Lower leg skin (tissue), 4 donors: ENCODE data around the gene UFSP1. TPM values are rescaled to one million over a fixed set of nuclear protein-coding genes. Genes with fewer than 3 reads are reported as not detected.
A peak's percentile ranks its signal among the peaks of the same experiment; 100 is the strongest.

ENCODE experiments used
- DNase-seq, 2 donors: peaks; one replicate each; pipeline ENCODE4 v3.0.0-alpha.2; 2019; ENCODE audit warnings: low spot score in 2 of 2
- H3K4me3 ChIP-seq: fragments of 200-600 bp; sonication (generic); 2 replicates; pipeline ENCODE4 v1.5.1; 2017; ENCODE audit warnings: mild to moderate bottlenecking, low read depth; ENCODE audit not compliant: poor library complexity, severe bottlenecking
- POLR2A ChIP-seq, 2 donors: fragments of 450-650 bp; IDR thresholded peaks; one replicate each; pipeline ENCODE4 v1.6.1; 2016 to 2017; ENCODE audit warnings: antibody characterized with exemption in 2 of 2, mild to moderate bottlenecking in 1 of 2, moderate library complexity in 1 of 2
- WGBS, 2 donors: methylation state at CpG; one replicate each; pipeline ENCODE4 v1.1.5; 2018; 5-methylcytosine and 5-hydroxymethylcytosine counted together
- intact Hi-C: fragments of 100-400 bp; cut with DNase I; formaldehyde crosslinking; loops from one replicate; pipeline ENCODE4 v1.15.0; 2023; ENCODE audit warnings: low total_unique reads
- total RNA-seq, 4 donors: library from RNA; depleted of rRNA; stranded (reverse); fragments of >200 nt; gene quantifications; one replicate each; pipeline ENCODE4 v1.1.0, GENCODE V29; 2016
- TF ChIP-seq, protein P1 (sequence below), 3 donors: fragments of 450-650 bp; IDR thresholded peaks; one replicate each; pipeline ENCODE4 v1.5.1; 2016; ENCODE audit warnings: antibody characterized with exemption in 3 of 3, mild to moderate bottlenecking in 3 of 3, moderate library complexity in 2 of 3

UFSP1 gene
- total RNA-seq, 4 donors from 2014 or later, result 3.9 to 6.1 (median 5.2) TPM

DNA sequence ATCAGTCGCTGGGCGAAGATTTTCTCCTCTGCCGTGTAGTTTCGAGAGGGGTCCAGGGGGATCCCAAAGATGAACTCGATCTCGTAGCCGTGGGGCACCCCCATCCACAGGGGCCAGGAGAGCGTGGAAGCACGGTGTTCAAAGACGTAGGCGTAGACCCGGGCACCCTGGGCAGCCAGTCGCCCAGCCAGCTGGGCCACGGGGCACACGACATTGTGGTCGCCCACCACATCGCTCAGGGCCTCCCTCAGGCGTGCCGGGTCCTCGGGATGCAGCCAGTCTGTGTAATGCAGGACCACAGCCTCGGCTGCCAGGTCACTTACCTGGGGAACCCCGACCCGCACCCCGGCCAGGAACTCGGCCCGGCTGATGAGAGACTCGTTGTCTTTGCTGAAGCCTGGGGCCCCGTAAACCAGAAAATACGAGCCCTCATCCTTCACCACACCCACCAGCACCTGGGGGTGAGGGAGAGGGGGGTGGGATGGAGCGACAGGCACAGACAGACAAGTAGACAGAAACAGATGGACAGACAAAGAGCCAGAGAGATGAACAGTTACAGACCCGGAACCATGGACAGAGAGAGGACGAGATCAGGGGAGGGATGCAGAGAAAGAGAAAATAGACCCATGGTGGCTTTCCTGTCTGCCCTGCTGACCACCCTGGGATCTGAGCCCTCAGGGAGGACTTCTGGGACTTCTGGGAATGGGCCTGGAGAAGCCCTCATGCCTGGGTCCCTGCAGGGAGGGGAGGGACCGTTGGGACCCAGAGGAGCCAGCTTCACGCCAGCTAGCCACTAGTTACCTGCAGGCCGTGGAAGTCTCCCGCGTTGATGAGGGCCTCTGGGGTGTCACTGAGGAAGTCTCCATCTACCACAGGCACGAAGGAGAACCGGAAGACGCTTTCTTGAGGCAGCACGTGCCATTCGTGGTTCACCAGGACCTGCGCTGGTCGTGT is 3.1 kb upstream of the UFSP1 start:
- DNase-seq, result no peak
- intact Hi-C loops, result no loop called here
- 82% methylated on average over 42 to 44 of the region's 44 CpGs for WGBS, 2 donors
- TF ChIP-seq, protein P1, sequence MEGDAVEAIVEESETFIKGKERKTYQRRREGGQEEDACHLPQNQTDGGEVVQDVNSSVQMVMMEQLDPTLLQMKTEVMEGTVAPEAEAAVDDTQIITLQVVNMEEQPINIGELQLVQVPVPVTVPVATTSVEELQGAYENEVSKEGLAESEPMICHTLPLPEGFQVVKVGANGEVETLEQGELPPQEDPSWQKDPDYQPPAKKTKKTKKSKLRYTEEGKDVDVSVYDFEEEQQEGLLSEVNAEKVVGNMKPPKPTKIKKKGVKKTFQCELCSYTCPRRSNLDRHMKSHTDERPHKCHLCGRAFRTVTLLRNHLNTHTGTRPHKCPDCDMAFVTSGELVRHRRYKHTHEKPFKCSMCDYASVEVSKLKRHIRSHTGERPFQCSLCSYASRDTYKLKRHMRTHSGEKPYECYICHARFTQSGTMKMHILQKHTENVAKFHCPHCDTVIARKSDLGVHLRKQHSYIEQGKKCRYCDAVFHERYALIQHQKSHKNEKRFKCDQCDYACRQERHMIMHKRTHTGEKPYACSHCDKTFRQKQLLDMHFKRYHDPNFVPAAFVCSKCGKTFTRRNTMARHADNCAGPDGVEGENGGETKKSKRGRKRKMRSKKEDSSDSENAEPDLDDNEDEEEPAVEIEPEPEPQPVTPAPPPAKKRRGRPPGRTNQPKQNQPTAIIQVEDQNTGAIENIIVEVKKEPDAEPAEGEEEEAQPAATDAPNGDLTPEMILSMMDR (IDR thresholded peaks at IDR 0.05), result no peak
- no peak for TF ChIP-seq POLR2A (IDR thresholded peaks at IDR 0.05)
- no peak overlapping the region for H3K4me3 ChIP-seq

DNA sequence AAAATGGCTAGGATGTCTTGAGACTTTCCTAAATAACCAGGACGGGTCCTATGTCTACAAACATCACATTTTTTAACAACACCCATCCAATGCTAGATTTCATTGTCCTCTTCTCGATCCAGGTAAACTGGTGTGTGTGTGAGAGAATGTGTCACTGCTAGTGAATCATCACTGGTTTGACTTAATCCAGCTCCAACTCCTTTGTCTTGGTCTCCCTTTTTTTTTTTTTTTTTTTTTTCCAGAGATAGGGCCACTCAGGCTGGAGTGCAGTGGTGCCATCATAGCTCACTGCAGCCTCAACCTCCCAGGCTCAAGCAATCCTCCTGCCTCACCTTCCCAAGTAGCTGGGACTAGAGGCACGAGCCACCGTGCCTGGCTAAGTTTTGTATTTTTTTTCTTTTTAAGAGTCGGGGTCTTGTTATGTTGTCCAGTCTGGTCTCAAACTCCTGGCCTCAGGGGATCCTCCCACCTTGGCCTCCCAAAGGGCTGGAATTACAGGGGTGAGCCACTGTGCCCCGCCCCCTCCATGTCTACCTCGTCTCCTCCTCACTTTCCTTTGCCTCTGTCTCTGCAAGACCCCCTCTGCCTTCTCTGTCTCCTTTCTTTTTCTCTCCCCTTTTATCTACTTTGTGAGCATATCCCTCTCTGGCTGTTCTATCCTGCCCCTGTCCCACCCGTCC is 2.2 kb upstream of the UFSP1 start:
- no peak for TF ChIP-seq POLR2A (IDR thresholded peaks at IDR 0.05)
- TF ChIP-seq, protein P1 (IDR thresholded peaks at IDR 0.05), result no peak
- 74 to 75% methylated on average over 8 of the region's 8 CpGs for WGBS, 2 donors
- no peak for DNase-seq
- intact Hi-C loops, result no loop called here
- no peak overlapping the region for H3K4me3 ChIP-seq

DNA sequence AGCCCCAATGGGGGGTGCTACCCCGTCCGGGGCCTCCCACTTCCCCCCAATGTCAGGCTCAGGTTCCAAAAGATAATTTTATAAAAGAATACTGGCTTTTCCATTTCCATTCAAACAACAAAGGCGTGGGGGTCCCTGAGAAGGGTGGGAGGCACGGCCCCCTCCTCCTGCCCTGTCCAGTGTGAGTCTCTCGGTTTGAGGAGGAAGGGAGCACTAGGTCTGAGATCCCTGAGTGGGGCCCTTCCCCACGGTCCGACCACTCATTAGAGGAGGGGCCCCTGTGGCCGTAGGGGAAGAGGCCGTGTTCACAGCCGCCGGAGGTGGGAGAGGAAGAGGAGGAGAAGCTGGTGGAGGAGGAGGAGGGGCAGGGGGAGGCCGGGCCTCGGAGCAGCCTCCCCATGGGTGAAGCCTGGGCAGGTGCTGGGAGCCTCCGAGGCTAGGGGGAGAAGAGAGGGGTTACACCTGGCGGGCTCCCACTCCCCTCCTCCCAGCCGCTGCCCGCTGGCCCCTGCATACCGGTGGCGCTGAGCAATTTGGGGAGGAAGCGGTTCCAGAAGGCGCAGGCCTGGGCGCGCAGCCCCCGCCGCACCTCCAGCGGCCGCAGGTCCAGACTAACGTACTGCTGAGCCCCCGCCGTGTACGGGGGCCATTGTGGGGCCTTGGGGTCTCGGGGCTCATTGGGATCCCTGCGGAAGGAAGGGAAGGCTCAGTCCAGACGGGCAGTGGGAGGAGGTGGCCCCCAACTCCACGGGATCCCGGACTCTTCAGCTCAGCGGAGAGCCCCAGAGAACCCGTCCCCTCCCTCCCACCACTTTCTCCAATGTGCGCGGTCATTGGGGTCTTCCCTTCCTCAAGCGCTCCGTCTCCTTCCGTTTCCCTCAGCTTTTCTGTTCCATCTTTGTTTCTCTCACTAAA is 1.4 kb upstream of the UFSP1 start:
- peak in 1 of 2 donors; percentile 90 for DNase-seq
- intact Hi-C loops, result no loop called here

DNA sequence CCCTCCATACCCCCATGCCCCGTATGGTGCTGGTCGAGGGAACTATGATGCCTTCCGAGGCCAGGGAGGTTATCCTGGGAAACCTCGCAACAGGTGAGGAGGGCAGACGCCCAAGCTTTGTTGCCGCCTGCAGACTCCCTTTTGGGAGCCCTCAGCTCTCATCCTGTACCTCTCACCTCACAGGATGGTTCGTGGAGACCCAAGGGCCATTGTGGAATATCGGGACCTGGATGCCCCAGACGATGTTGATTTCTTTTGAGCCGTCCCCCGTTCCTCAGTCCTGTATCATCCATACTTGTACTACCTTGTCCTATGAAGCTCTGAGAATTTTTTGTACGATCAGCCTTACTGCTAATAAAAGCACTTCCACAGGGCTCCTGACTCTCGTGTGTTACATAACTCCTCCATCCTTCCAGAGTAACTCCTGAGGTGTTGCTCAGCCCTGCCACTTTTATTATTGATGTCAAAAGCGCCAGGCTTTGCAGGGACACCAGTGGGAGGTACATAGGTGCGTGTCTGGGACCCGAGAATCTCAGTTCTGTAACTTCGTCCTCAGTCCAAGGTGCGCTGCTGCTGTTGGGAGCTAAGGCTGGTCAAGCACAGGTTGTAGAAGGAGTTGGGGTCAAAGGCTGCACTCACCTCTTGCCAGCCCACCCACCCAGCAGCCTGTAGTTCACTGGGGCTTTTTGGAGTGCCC is 1.1 kb downstream of the UFSP1 start:
- DNase-seq, result no peak
- WGBS, 2 donors, result 67 to 77% methylated on average over 18 of the region's 18 CpGs
- TF ChIP-seq POLR2A (IDR thresholded peaks at IDR 0.05), result no peak
- TF ChIP-seq, protein P1 (IDR thresholded peaks at IDR 0.05), result no peak
- intact Hi-C loops, result no loop called here
- no peak overlapping the region for H3K4me3 ChIP-seq

More for the DNA sequence above, 1.4 kb upstream of the UFSP1 start:
- WGBS, 2 donors, result 22% methylated on average over 39 to 41 of the region's 43 CpGs
- no peak overlapping the region for H3K4me3 ChIP-seq
- TF ChIP-seq, protein P1 (IDR thresholded peaks at IDR 0.05), result no peak
- TF ChIP-seq POLR2A (IDR thresholded peaks at IDR 0.05), result no peak
